Mononuclear cell (primary cell): ENCODE data around the gene CHAC2. TPM values are rescaled to one million over a fixed set of nuclear protein-coding genes. Genes with fewer than 3 reads are reported as not detected.
"Not testable (repeated sequence)": the region's sequence is repeated elsewhere in the genome, so short reads cannot be mapped to it uniquely, and the experiment has no call there.

ENCODE experiments used
- H3K27me3 ChIP-seq: 2 replicates; pipeline ENCODE4 v1.6.0; 2011; ENCODE audit warnings: low read length, control low read depth; ENCODE audit not compliant: insufficient read depth
- H3K4me1 ChIP-seq: 2 replicates; pipeline ENCODE4 v1.5.1; 2011; ENCODE audit warnings: mild to moderate bottlenecking, low read length, control low read depth; ENCODE audit not compliant: insufficient read depth
- H3K4me3 ChIP-seq: 2 replicates; pipeline ENCODE4 v1.5.1; 2011; ENCODE audit warnings: mild to moderate bottlenecking, low read length, moderate library complexity
- H3K9me3 ChIP-seq: 2 replicates; pipeline ENCODE4 v1.5.1; 2011; ENCODE audit warnings: low read depth, mild to moderate bottlenecking, control low read depth, low read length
- total RNA-seq: library from RNA; depleted of rRNA; stranded (reverse); fragments of >200 nt; gene quantifications from one replicate; pipeline ENCODE4 v1.2.3, GENCODE V29; 2012

CHAC2 gene
- total RNA-seq, 1 donor, result 0.52 TPM

- H3K4me1 ChIP-seq, result no peaks in the 10 kb centered on the region
- H3K9me3 ChIP-seq, result no peaks in the 10 kb centered on the region
- H3K27me3 ChIP-seq, result no peaks in the 10 kb centered on the region
- no peak overlapping the region for H3K4me3 ChIP-seq
Measured at GRCh38 chr2:53756644-53757043, 11.0 kb upstream of the CHAC2 start.

DNA sequence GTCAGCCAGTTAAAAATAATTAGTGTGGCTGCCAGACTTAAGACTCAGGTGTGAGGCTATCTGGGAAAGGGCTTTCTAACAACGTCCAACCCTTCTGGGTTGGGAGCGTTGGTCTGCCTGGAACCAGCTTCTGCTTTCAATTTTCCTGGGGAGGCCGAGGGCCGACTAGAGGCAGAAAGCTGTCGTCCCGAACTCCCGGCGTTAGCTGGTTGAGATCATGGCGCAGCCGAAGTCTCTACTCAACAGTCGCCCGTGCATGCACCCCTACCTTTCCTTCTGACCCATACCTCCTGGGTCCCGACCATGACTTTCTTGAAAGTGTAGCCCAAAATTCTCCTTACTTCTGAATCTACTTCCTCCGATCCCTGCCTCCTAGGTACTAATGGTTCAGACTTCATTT lies 10.4 kb upstream of the CHAC2 start:
- not testable (repeated sequence) for H3K4me3 ChIP-seq, H3K9me3 ChIP-seq, H3K4me1 ChIP-seq, H3K27me3 ChIP-seq

GRCh38 chr2:53765767-53766166 lies 1.8 kb upstream of the CHAC2 start:
- peaks cover 13% of the 10 kb centered on the region for H3K4me1 ChIP-seq
- H3K4me3 ChIP-seq, result no peak overlapping the region
- no peaks in the 10 kb centered on the region for H3K9me3 ChIP-seq
- no peaks in the 10 kb centered on the region for H3K27me3 ChIP-seq

DNA sequence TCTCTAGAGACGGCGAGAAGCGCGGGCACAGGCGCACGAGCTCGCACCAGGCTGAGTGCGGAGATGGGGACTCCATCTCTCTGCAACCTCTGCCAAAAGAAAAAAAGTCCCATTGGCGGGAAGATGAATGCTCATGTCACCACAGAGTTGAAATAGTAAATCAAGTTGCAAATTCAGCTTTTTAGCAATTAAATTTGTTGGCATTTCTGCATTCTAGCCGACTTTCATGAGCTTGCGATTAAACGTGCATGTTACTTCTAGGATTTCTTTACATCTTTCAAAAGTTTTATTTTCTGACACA lies 588 bp downstream of the CHAC2 start:
- H3K4me3 ChIP-seq, result peak overlapping the region; percentile 60
- no peaks in the 10 kb centered on the region for H3K27me3 ChIP-seq
- H3K9me3 ChIP-seq, result no peaks in the 10 kb centered on the region
- H3K4me1 ChIP-seq, result peaks cover 13% of the 10 kb centered on the region

DNA sequence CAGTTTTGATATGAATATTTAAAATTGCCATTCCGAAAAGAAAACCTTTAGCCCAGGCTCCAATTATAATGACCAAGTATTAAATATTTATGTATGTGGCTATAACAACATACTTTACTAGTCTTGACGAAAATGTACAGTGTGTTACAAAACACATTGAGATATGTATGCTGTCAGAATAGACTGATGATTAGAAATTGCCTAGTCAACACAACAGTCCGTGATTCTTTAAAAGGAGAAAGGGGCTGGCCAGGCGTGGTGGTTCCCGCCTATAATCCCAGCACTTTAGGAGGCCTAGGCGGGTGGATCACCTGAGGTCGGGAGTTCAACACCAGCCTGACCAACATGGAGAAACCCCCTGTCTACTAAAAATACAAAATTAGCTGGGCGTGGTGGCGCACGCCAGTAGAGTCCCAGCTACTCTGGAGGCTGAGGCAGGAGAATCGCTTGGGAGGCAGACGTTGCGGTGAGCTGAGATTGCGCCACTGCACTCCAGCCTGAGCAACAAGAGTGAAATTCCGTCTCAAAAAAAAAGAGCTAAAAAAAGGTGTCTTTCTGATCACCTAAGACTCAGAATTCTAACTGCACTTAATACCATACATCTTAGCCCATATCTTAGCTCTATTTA lies 1.8 kb downstream of the CHAC2 start:
- H3K27me3 ChIP-seq, result no peaks in the 10 kb centered on the region
- H3K4me1 ChIP-seq, result peaks cover 13% of the 10 kb centered on the region
- H3K4me3 ChIP-seq, result no peak overlapping the region
- no peaks in the 10 kb centered on the region for H3K9me3 ChIP-seq

- no peak overlapping the region for H3K4me3 ChIP-seq
- H3K27me3 ChIP-seq, result no peaks in the 10 kb centered on the region
- no peaks in the 10 kb centered on the region for H3K9me3 ChIP-seq
- H3K4me1 ChIP-seq, result peaks cover 13% of the 10 kb centered on the region
Measured at GRCh38 chr2:53770264-53770663, 2.7 kb downstream of the CHAC2 start.

- no peak overlapping the region for H3K4me3 ChIP-seq
- no peaks in the 10 kb centered on the region for H3K4me1 ChIP-seq
- H3K9me3 ChIP-seq, result no peaks in the 10 kb centered on the region
- no peaks in the 10 kb centered on the region for H3K27me3 ChIP-seq
Measured at GRCh38 chr2:53777134-53777533, 9.5 kb downstream of the CHAC2 start.

DNA sequence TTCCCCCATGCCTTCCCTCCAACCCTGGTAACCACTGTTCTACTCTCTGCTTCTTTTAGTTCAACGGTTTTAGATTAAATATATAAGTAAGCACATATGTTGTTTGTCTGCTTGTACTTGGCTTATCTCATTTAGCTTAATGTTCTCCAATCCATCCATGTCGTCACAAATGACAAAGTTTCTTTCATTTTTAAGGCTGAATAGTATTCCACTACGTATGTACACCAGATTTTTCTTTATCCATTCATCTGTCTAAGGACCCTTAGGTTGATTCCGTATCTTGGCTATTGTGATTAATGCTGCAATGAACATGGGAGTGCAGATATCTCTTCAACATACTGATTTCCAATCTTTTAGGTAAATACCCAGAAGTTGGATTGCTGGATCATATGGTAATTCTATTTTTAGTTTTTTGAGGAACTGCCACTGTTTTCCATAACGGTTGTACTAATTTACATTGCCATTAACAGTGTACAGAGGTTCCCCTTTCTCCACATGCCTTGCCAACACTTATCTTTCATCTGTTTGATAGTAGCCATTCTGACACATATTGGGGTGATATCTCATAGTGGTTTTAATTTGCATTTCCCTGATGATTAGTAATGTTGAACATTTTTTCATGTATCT lies 11.0 kb downstream of the CHAC2 start:
- H3K4me1 ChIP-seq, result peaks cover 6% of the 10 kb centered on the region
- no peaks in the 10 kb centered on the region for H3K9me3 ChIP-seq
- H3K27me3 ChIP-seq, result no peaks in the 10 kb centered on the region
- no peak overlapping the region for H3K4me3 ChIP-seq

GRCh38 chr2:53780056-53780455 lies 12.5 kb downstream of the CHAC2 start:
- Histone ChIP-seq H3K27me3 (no peaks in the 10 kb centered on the region), H3K4me1 (peaks cover 17% of the 10 kb centered on the region), H3K9me3 (no peaks in the 10 kb centered on the region), H3K4me3 (no peak overlapping the region)

GRCh38 chr2:53782676-53783075 lies 15.1 kb downstream of the CHAC2 start:
- Histone ChIP-seq H3K4me1 (peaks cover 31% of the 10 kb centered on the region), H3K27me3 (no peaks in the 10 kb centered on the region), H3K9me3 (no peaks in the 10 kb centered on the region), H3K4me3 (no peak overlapping the region)

GRCh38 chr2:53784436-53784835 lies 16.8 kb downstream of the CHAC2 start:
- Histone ChIP-seq H3K27me3 (no peaks in the 10 kb centered on the region), H3K4me3 (no peak overlapping the region), H3K4me1 (peaks cover 40% of the 10 kb centered on the region), H3K9me3 (no peaks in the 10 kb centered on the region)

GRCh38 chr2:53785366-53785765 lies 17.8 kb downstream of the CHAC2 start:
- Histone ChIP-seq H3K4me3 (no peak overlapping the region), H3K9me3 (no peaks in the 10 kb centered on the region), H3K4me1 (peaks cover 40% of the 10 kb centered on the region), H3K27me3 (no peaks in the 10 kb centered on the region)

- H3K4me3 ChIP-seq, result peak overlapping the region; percentile 96
- peaks cover 40% of the 10 kb centered on the region for H3K4me1 ChIP-seq
- H3K9me3 ChIP-seq, result no peaks in the 10 kb centered on the region
- no peaks in the 10 kb centered on the region for H3K27me3 ChIP-seq
Measured at GRCh38 chr2:53786352-53786704, 18.7 kb downstream of the CHAC2 start.

DNA sequence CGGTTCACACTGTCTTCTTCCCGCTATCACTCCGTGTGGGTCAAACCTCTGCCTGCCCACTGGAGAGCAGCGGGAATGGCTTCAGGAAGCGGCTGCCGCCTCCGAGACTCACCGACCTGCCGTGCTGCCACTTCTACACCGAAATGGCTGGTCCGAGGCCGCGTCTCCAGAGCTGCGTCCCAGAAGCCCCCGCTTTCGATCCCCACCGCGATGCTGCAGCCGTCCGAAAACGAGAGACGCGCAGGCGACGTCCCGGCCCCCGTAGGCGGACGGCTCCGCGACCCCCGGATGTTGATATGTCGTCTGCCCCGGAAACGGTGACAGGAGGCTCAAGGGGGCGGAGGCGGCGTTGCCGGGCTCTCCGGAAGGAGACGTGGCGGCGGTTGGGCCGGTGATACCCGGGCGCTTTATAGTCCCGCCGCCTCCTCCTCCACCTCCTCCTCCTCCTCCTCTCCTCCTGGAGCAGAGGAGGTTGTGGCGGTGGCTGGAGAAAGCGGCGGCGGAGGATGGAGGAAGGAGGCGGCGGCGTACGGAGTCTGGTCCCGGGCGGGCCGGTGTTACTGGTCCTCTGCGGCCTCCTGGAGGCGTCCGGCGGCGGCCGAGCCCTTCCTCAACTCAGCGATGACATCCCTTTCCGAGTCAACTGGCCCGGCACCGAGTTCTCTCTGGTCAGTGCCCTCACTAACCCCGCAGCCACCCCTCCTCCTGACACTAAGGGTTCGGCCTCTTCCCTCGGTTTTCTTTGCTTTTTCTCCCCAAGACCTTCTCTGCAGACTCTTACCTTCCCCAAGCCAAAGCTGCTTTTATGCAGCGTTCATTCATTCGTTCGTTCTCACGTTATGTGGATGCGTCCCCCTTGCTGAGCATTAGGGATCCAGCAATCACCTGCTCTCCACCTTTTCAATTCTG lies 19.4 kb downstream of the CHAC2 start, which contains the start of the genes ASB3 and ERLEC1:
TSS of gene ASB3 (minus strand) at position 249 of the 909 bp plus-strand sequence. CDS start 21,381 bp downstream, outside the sequence.
TSS of gene ERLEC1 (plus strand) at position 340 of the 909 bp plus-strand sequence. CDS start at position 507, 167 bp downstream.
- Histone ChIP-seq H3K4me3 (peak within 1 kb of the TSS; percentile 96), H3K9me3 (no peaks in the 10 kb centered on the region), H3K27me3 (no peaks in the 10 kb centered on the region), H3K4me1 (peaks cover 40% of the 10 kb centered on the region)

- Histone ChIP-seq H3K9me3 (no peaks in the 10 kb centered on the region), H3K4me1 (peaks cover 36% of the 10 kb centered on the region), H3K27me3 (no peaks in the 10 kb centered on the region), H3K4me3 (peak overlapping the region; percentile 96)
Measured at GRCh38 chr2:53787614-53788289, 20.1 kb downstream of the CHAC2 start.
